SH-SY5Y (cell line): ENCODE results near the gene CLEC18A.
"Not testable (repeated sequence)": the region's sequence is repeated elsewhere in the genome, so short reads cannot be mapped to it uniquely, and the experiment has no call there.

Experiments
- GATA2 ChIP-seq: IDR thresholded peaks from 2 replicates; pipeline ENCODE4 v1.6.1; 2011; ENCODE audit warnings: mild to moderate bottlenecking, low read depth, low read length
- GATA3 ChIP-seq: IDR thresholded peaks from 2 replicates; pipeline ENCODE4 v1.6.1; 2011; ENCODE audit warnings: low read depth, mild to moderate bottlenecking, low read length, moderate library complexity

Gene CLEC18A

GRCh38 chr16:69951017-69951671, at the start of gene CLEC18A:
Gene CLEC18A, plus strand, starts transcription at chr16:69951334. Its CDS starts 33 bp downstream, at chr16:69951367.
- TF ChIP-seq GATA3, GATA2: not testable (repeated sequence)

- TF ChIP-seq GATA2 (no peak), GATA3 (no peak)
Measured at GRCh38 chr16:69903865-69904415, 47.2 kb upstream of the CLEC18A start.

GRCh38 chr16:69904495-69905170, 46.5 kb upstream of the CLEC18A start:
- TF ChIP-seq GATA3 (no peak), GATA2 (no peak)

- TF ChIP-seq GATA2 = no peak
- TF ChIP-seq GATA3 = no peak
Measured at GRCh38 chr16:69905171-69905555, 46.0 kb upstream of the CLEC18A start.

GRCh38 chr16:69906838-69907401, 44.2 kb upstream of the CLEC18A start:
- TF ChIP-seq GATA2 (no peak), GATA3 (no peak)

- TF ChIP-seq GATA3 = no peak
- TF ChIP-seq GATA2 = no peak
Measured at GRCh38 chr16:69909043-69909442, 42.1 kb upstream of the CLEC18A start.

GRCh38 chr16:69909760-69910159, 41.4 kb upstream of the CLEC18A start:
- TF ChIP-seq GATA3 (no peak), GATA2 (no peak)

- TF ChIP-seq GATA3 = no peak
Measured at GRCh38 chr16:69910964-69911363, 40.2 kb upstream of the CLEC18A start.

- no peak for TF ChIP-seq GATA2
- TF ChIP-seq GATA3 = no peak
Measured at GRCh38 chr16:69916462-69916861, 34.7 kb upstream of the CLEC18A start.

GRCh38 chr16:69917311-69917710, 33.8 kb upstream of the CLEC18A start:
- TF ChIP-seq GATA2 (no peak), GATA3 (no peak)

- TF ChIP-seq GATA3 (no peak), GATA2 (no peak)
Measured at GRCh38 chr16:69917739-69918138, 33.4 kb upstream of the CLEC18A start.

GRCh38 chr16:69918241-69918640, 32.9 kb upstream of the CLEC18A start:
- TF ChIP-seq GATA2 (no peak), GATA3 (no peak)

- no peak for TF ChIP-seq GATA2
- TF ChIP-seq GATA3 = no peak
Measured at GRCh38 chr16:69921127-69921526, 30.0 kb upstream of the CLEC18A start.

GRCh38 chr16:69922200-69922599, 28.9 kb upstream of the CLEC18A start:
- no peak for TF ChIP-seq GATA2
- no peak for TF ChIP-seq GATA3
